Lung (tissue), 12 donors: ENCODE data around the gene EEF1AKMT1. TPM values are rescaled to one million over a fixed set of nuclear protein-coding genes. Genes with fewer than 3 reads are reported as not detected.

Source experiments
- ATAC-seq: fragments of 200-7000 bp; cut with Tn5 transposase; one replicate; pipeline ENCODE4 v1.9.1; 2020; ENCODE audit warnings: moderate number of reproducible peaks; ENCODE audit not compliant: insufficient read depth, low FRiP score
- DNase-seq, 3 donors: peaks; one replicate each; pipeline ENCODE4 v3.0.0-alpha.2; 2013 to 2017
- H3K27ac ChIP-seq, 2 donors: one replicate each; pipeline ENCODE4 v1.5.1; 2013; ENCODE audit warnings: mild to moderate bottlenecking in 2 of 2, moderate library complexity in 2 of 2, control low read depth in 1 of 2, inconsistent platforms in 1 of 2, low read depth in 1 of 2, low read length in 1 of 2
- H3K27me3 ChIP-seq, 3 donors: one replicate each; pipeline ENCODE4 v1.5.1; 2013; ENCODE audit warnings: low read length in 2 of 3; ENCODE audit not compliant: control insufficient read depth in 3 of 3, insufficient read depth in 3 of 3
- H3K36me3 ChIP-seq, 4 donors: one replicate each; pipeline ENCODE4 v1.5.1; 2013; ENCODE audit warnings: low read length in 4 of 4, mild to moderate bottlenecking in 1 of 4, moderate library complexity in 1 of 4; ENCODE audit not compliant: control insufficient read depth in 4 of 4, insufficient read depth in 4 of 4
- H3K4me1 ChIP-seq, 5 donors: one replicate each; pipeline ENCODE4 v1.5.1; 2013; ENCODE audit warnings: low read length in 5 of 5, mild to moderate bottlenecking in 2 of 5, moderate library complexity in 1 of 5; ENCODE audit not compliant: control insufficient read depth in 5 of 5, insufficient read depth in 5 of 5
- H3K4me3 ChIP-seq: one replicate; pipeline ENCODE4 v1.5.1; 2013; ENCODE audit warnings: mild to moderate bottlenecking, control low read depth, moderate library complexity
- H3K9ac ChIP-seq, 2 donors: one replicate each; pipeline ENCODE4 v1.5.1; 2013; ENCODE audit warnings: low read length in 2 of 2, control low read depth in 1 of 2; ENCODE audit not compliant: insufficient read depth in 1 of 2
- H3K9me3 ChIP-seq, 4 donors: one replicate each; pipeline ENCODE4 v1.5.1; 2013; ENCODE audit warnings: low read length in 3 of 4, mild to moderate bottlenecking in 1 of 4, moderate library complexity in 1 of 4; ENCODE audit not compliant: control insufficient read depth in 4 of 4, insufficient read depth in 3 of 4
- WGBS, 2 donors: extraction: QIAGEN DNeasy Blood & Tissue Kit; methylation state at CpG; one replicate each; pipeline ENCODE4 v1.1.7; 2013; 5-methylcytosine and 5-hydroxymethylcytosine counted together
- polyA plus RNA-seq, 2 donors: library from polyadenylated mRNA; stranded (reverse); fragments of 200-250 nt; gene quantifications; one replicate each; pipeline ENCODE4 v1.2.1, GENCODE V29; 2013
- total RNA-seq, 2 donors: library from RNA; depleted of rRNA in 1 of 2; stranded (reverse); fragments of >200 nt in 1 of 2; gene quantifications; one replicate each; pipeline ENCODE4 v1.2.1, GENCODE V29; 2014 to 2021
- TF ChIP-seq, protein P1 (sequence below): IDR thresholded peaks from 2 replicates; pipeline ENCODE4 v1.5.1; 2012; ENCODE audit warnings: mild to moderate bottlenecking; ENCODE audit errors: control extremely low read depth, extremely low read depth
- donor health status: control.
- donor health status: control.
- donor health status: Bipolar disorder and iron deficiency.
- donor health status: healthy.
- donor health status: DM: yes; HTN: yes; CAD: no.

The EEF1AKMT1 gene
- total and polyA plus RNA-seq, 4 donors: 6.7 to 14.7 (median 11.5) TPM

DNA sequence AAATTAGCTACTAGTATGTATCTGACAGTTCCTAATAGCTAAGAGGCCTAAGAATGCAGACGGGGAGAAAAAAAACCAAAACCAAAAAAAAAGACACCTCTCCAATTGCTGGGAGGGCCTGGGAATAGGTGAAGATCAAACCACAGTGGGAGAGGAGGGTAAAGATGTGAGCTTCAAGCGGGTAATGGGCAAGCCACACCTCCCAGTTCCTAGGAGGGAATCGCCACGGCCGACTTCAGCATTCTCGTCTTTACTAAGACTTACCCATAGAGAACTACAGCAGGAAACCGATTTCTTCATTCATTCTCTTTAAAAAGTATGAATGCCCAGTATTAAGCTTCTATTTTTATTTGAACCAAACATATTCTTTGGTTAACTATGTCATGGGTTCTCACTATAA lies 5.6 kb upstream of the EEF1AKMT1 start:
- H3K4me3 ChIP-seq: no peak overlapping the region
- WGBS, 2 donors: 91 to 97% methylated on average over 7 of the region's 7 CpGs
- TF ChIP-seq, protein P1, sequence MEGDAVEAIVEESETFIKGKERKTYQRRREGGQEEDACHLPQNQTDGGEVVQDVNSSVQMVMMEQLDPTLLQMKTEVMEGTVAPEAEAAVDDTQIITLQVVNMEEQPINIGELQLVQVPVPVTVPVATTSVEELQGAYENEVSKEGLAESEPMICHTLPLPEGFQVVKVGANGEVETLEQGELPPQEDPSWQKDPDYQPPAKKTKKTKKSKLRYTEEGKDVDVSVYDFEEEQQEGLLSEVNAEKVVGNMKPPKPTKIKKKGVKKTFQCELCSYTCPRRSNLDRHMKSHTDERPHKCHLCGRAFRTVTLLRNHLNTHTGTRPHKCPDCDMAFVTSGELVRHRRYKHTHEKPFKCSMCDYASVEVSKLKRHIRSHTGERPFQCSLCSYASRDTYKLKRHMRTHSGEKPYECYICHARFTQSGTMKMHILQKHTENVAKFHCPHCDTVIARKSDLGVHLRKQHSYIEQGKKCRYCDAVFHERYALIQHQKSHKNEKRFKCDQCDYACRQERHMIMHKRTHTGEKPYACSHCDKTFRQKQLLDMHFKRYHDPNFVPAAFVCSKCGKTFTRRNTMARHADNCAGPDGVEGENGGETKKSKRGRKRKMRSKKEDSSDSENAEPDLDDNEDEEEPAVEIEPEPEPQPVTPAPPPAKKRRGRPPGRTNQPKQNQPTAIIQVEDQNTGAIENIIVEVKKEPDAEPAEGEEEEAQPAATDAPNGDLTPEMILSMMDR: no peak
- DNase-seq (no peak), ATAC-seq (no peak)
- no peaks in the 10 kb centered on the region for H3K4me1 ChIP-seq
- no peaks in the 10 kb centered on the region for H3K9me3 ChIP-seq
- H3K27me3 ChIP-seq: no peaks in the 10 kb centered on the region
- peaks cover 0 to 19% (median 8%) of the 10 kb centered on the region in 4 donors for H3K36me3 ChIP-seq
- no peak overlapping the region for H3K27ac ChIP-seq
- no peak overlapping the region for H3K9ac ChIP-seq

DNA sequence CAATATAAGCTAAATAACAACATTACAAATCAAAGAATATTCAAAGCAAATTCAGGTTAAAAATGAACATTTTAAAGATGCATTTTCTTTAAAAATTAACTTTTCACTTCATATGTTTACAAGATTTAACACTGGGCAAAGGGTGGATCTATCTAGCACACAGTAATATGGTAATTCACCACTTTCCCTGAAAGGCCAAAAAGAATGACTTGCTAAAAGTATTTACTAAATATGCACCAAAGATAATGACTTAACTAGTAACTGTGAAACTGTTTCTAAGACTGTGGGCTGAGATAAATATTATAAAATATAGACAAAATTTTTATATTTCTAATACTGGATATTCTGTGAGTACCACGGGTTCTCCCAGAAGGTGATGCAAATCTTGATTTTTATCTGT lies 4.5 kb upstream of the EEF1AKMT1 start:
- Histone ChIP-seq H3K27ac (no peak overlapping the region), H3K4me1 (no peaks in the 10 kb centered on the region), H3K9ac (no peak overlapping the region), H3K36me3 (peaks cover 0 to 16% (median 5%) of the 10 kb centered on the region in 4 donors), H3K4me3 (no peak overlapping the region), H3K27me3 (no peaks in the 10 kb centered on the region), H3K9me3 (no peaks in the 10 kb centered on the region)
- TF ChIP-seq, protein P1: no peak
- 97 to 98% methylated on average over 1 of the region's 1 CpG for WGBS, 2 donors
- DNase-seq (no peak), ATAC-seq (no peak)

DNA sequence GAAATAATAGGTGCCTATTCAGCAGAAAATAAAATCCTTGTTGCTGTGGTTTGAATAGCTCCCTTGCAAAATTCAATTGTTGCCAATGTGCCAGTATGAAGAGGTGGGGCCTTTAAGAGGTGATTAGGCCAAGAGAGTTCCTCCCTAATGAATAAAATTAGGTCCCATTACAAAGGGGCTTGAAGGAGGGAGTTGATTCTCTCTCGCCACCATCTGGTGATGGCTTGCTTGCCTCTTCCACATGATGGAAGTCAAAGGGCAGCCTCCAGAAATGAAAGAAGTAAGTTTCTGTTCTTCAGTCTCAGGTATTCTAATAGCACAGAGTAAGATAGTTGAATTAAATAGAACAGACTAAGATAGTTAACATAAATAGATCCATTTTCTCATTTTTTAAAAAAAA lies 3.0 kb upstream of the EEF1AKMT1 start:
- no peak overlapping the region for H3K9ac ChIP-seq
- DNase-seq: no peak
- no peak for ATAC-seq
- peaks cover 0 to 10% (median 6%) of the 10 kb centered on the region in 5 donors for H3K4me1 ChIP-seq
- H3K27ac ChIP-seq: no peak overlapping the region
- 100% methylated on average over 1 of the region's 1 CpG for WGBS, 2 donors
- no peaks in the 10 kb centered on the region for H3K27me3 ChIP-seq
- TF ChIP-seq, protein P1: no peak
- no peak overlapping the region for H3K4me3 ChIP-seq
- peaks cover 0 to 6% (median 2%) of the 10 kb centered on the region in 4 donors for H3K36me3 ChIP-seq
- no peaks in the 10 kb centered on the region for H3K9me3 ChIP-seq

DNA sequence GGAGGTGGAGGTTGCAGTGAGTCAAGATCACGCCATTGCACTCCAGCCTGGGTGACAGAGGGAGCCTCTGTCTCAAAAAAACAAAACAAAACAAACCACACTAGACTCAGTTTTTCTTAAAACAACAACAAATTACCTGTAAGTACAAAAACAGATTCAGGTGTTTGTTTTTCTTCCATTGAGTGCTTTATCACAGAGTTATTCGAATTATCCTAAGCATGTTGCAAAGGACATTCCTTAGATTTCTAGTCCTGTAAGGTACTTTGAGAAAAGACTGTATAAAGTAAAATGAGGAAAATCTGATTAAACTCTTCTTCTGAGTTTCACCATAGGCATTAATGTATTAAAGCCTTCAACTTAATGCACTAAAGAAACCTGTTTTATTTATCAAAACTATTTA lies 2.2 kb upstream of the EEF1AKMT1 start:
- 85 to 95% methylated on average over 2 of the region's 2 CpGs for WGBS, 2 donors

More for the DNA sequence above, 2.2 kb upstream of the EEF1AKMT1 start:
- H3K36me3 ChIP-seq: peaks cover 0 to 6% (median 5%) of the 10 kb centered on the region in 4 donors
- no peaks in the 10 kb centered on the region for H3K27me3 ChIP-seq
- DNase-seq: no peak
- peaks cover 0 to 10% (median 6%) of the 10 kb centered on the region in 5 donors for H3K4me1 ChIP-seq
- H3K4me3 ChIP-seq: no peak overlapping the region
- H3K9ac ChIP-seq: no peak overlapping the region
- ATAC-seq: no peak
- H3K27ac ChIP-seq: no peak overlapping the region
- TF ChIP-seq, protein P1: no peak
- H3K9me3 ChIP-seq: no peaks in the 10 kb centered on the region
